Osteoblast (primary cell): Measurements from ENCODE around the gene FOLR3. TPM values are rescaled to one million over a fixed set of nuclear protein-coding genes. Genes with fewer than 3 reads are reported as not detected.

Experiments
- DNase-seq: peaks from one replicate; pipeline ENCODE4 v3.0.0; 2011; ENCODE audit warnings: low spot score, mixed read lengths; ENCODE audit not compliant: insufficient read length; ENCODE audit errors: missing footprints
- H2AFZ ChIP-seq: 2 replicates; pipeline ENCODE4 v1.6.0; 2011; ENCODE audit warnings: mild to moderate bottlenecking, low read length
- H3K27ac ChIP-seq: 2 replicates; pipeline ENCODE4 v1.5.1; 2011; ENCODE audit warnings: mild to moderate bottlenecking, low read depth, low read length, moderate library complexity
- H3K27me3 ChIP-seq: 2 replicates; pipeline ENCODE4 v1.6.0; 2012; ENCODE audit warnings: mild to moderate bottlenecking, control low read depth, inconsistent platforms, low read length, moderate library complexity; ENCODE audit not compliant: insufficient read depth
- H3K36me3 ChIP-seq: 2 replicates; pipeline ENCODE4 v1.5.1; 2011; ENCODE audit warnings: mild to moderate bottlenecking, low read length, control low read depth, moderate library complexity; ENCODE audit not compliant: insufficient read depth
- H3K4me1 ChIP-seq: 2 replicates; pipeline ENCODE4 v1.5.1; 2011; ENCODE audit warnings: mild to moderate bottlenecking, low read length, control low read depth, moderate library complexity; ENCODE audit not compliant: insufficient read depth
- H3K4me2 ChIP-seq: 2 replicates; pipeline ENCODE4 v1.6.0; 2011; ENCODE audit warnings: mild to moderate bottlenecking, low read length; ENCODE audit not compliant: insufficient read depth
- H3K4me3 ChIP-seq: fragments of 200-600 bp; sonication (generic); 3 replicates; pipeline ENCODE4 v1.5.1; 2012; ENCODE audit warnings: mild to moderate bottlenecking, low read length, inconsistent platforms; ENCODE audit not compliant: insufficient read depth
- H3K79me2 ChIP-seq: 2 replicates; pipeline ENCODE4 v1.6.0; 2012; ENCODE audit warnings: mild to moderate bottlenecking, low read length, control low read depth, inconsistent platforms; ENCODE audit not compliant: insufficient read depth
- H3K9me3 ChIP-seq: 2 replicates; pipeline ENCODE4 v1.5.1; 2011; ENCODE audit warnings: low read depth, low read length, control low read depth
- H4K20me1 ChIP-seq: 2 replicates; pipeline ENCODE4 v1.6.0; 2012; ENCODE audit warnings: mild to moderate bottlenecking, low read length, control low read depth; ENCODE audit not compliant: insufficient read depth
- total RNA-seq: library from RNA; depleted of rRNA; stranded (reverse); fragments of >200 nt; gene quantifications from 2 replicates; pipeline ENCODE4 v1.2.3, GENCODE V29; 2012
- TF ChIP-seq, protein P1 (sequence below): IDR thresholded peaks from 2 replicates; pipeline ENCODE4 v1.5.1; 2011; ENCODE audit warnings: mild to moderate bottlenecking, low read depth, low read length, moderate library complexity; ENCODE audit errors: extremely low read depth

The FOLR3 gene
- total RNA-seq, 1 donor, result 1.1 TPM

- no peaks in the 10 kb centered on the region for H3K36me3 ChIP-seq
- H3K9me3 ChIP-seq, result no peaks in the 10 kb centered on the region
- no peaks in the 10 kb centered on the region for H4K20me1 ChIP-seq
- no peak overlapping the region for H3K4me3 ChIP-seq
- H3K27ac ChIP-seq, result no peak overlapping the region
- H3K27me3 ChIP-seq, result no peaks in the 10 kb centered on the region
- peaks cover 3% of the 10 kb centered on the region for H3K4me1 ChIP-seq
- DNase-seq, result no peak
- no peaks in the 10 kb centered on the region for H3K79me2 ChIP-seq
- TF ChIP-seq, protein P1, sequence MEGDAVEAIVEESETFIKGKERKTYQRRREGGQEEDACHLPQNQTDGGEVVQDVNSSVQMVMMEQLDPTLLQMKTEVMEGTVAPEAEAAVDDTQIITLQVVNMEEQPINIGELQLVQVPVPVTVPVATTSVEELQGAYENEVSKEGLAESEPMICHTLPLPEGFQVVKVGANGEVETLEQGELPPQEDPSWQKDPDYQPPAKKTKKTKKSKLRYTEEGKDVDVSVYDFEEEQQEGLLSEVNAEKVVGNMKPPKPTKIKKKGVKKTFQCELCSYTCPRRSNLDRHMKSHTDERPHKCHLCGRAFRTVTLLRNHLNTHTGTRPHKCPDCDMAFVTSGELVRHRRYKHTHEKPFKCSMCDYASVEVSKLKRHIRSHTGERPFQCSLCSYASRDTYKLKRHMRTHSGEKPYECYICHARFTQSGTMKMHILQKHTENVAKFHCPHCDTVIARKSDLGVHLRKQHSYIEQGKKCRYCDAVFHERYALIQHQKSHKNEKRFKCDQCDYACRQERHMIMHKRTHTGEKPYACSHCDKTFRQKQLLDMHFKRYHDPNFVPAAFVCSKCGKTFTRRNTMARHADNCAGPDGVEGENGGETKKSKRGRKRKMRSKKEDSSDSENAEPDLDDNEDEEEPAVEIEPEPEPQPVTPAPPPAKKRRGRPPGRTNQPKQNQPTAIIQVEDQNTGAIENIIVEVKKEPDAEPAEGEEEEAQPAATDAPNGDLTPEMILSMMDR, result no peak
- H2AFZ ChIP-seq, result no peak overlapping the region
- H3K4me2 ChIP-seq, result no peak overlapping the region
Measured at GRCh38 chr11:72122607-72123006, 12.9 kb upstream of the FOLR3 start.

- H3K4me3 ChIP-seq, result no peak overlapping the region
- H3K27ac ChIP-seq, result no peak overlapping the region
- H3K9me3 ChIP-seq, result no peaks in the 10 kb centered on the region
- H3K27me3 ChIP-seq, result no peaks in the 10 kb centered on the region
- no peaks in the 10 kb centered on the region for H3K79me2 ChIP-seq
- peaks cover 3% of the 10 kb centered on the region for H3K4me1 ChIP-seq
- H2AFZ ChIP-seq, result no peak overlapping the region
- TF ChIP-seq, protein P1, result no peak
- H3K4me2 ChIP-seq, result no peak overlapping the region
- no peak for DNase-seq
- no peaks in the 10 kb centered on the region for H4K20me1 ChIP-seq
- no peaks in the 10 kb centered on the region for H3K36me3 ChIP-seq
Measured at GRCh38 chr11:72123117-72123653, 12.3 kb upstream of the FOLR3 start.

GRCh38 chr11:72124046-72124445 is 11.5 kb upstream of the FOLR3 start:
- H4K20me1 ChIP-seq, result no peaks in the 10 kb centered on the region
- H3K9me3 ChIP-seq, result peaks cover 2% of the 10 kb centered on the region
- H2AFZ ChIP-seq, result no peak overlapping the region
- no peak for DNase-seq
- H3K4me3 ChIP-seq, result no peak overlapping the region
- H3K4me2 ChIP-seq, result no peak overlapping the region
- no peaks in the 10 kb centered on the region for H3K79me2 ChIP-seq
- no peaks in the 10 kb centered on the region for H3K27me3 ChIP-seq
- TF ChIP-seq, protein P1, result no peak
- H3K4me1 ChIP-seq, result peaks cover 3% of the 10 kb centered on the region
- no peaks in the 10 kb centered on the region for H3K36me3 ChIP-seq
- H3K27ac ChIP-seq, result no peak overlapping the region

- no peak overlapping the region for H2AFZ ChIP-seq
- peaks cover 3% of the 10 kb centered on the region for H3K4me1 ChIP-seq
- H3K79me2 ChIP-seq, result no peaks in the 10 kb centered on the region
- peaks cover 2% of the 10 kb centered on the region for H3K9me3 ChIP-seq
- no peak overlapping the region for H3K4me3 ChIP-seq
- no peak for DNase-seq
- no peak overlapping the region for H3K4me2 ChIP-seq
- H3K36me3 ChIP-seq, result no peaks in the 10 kb centered on the region
- TF ChIP-seq, protein P1, result no peak
- no peaks in the 10 kb centered on the region for H4K20me1 ChIP-seq
- no peak overlapping the region for H3K27ac ChIP-seq
- no peaks in the 10 kb centered on the region for H3K27me3 ChIP-seq
Measured at GRCh38 chr11:72125956-72126355, 9.6 kb upstream of the FOLR3 start.
